GM12878 (cell line): ENCODE results near the gene SPIC.

Experiments used
- CTCF ChIP-seq, 3 experiments: IDR thresholded peaks in 2 of 3; conservative IDR thresholded peaks in 1 of 3; 2 replicates each; pipeline ENCODE4 v1.5.1; 2011; ENCODE audit warnings: low read depth in 3 of 3, low read length in 3 of 3, mild to moderate bottlenecking in 3 of 3, control low read depth in 2 of 3, moderate library complexity in 2 of 3, inconsistent platforms in 1 of 3, mixed read lengths in 1 of 3; ENCODE audit not compliant: control insufficient read depth in 2 of 3, insufficient read depth in 1 of 3; ENCODE audit errors: extremely low read depth in 1 of 3
- EED ChIP-seq: sonication (generic); IDR thresholded peaks from 2 replicates; pipeline ENCODE4 v1.6.1; 2016; ENCODE audit warnings: antibody characterized with exemption, low read depth
- HDAC2 ChIP-seq: fragments of 200-600 bp; sonication (generic); IDR thresholded peaks from 2 replicates; pipeline ENCODE4 v1.6.1; 2017
- JUNB ChIP-seq: IDR thresholded peaks from 2 replicates; pipeline ENCODE4 v1.6.1; 2016; ENCODE audit warnings: antibody characterized with exemption, mild to moderate bottlenecking
- MAX ChIP-seq: IDR thresholded peaks from 2 replicates; pipeline ENCODE4 v1.6.1; 2012; ENCODE audit warnings: low read depth, low read length, improper control_type of control experiment
- POLR2AphosphoS5 ChIP-seq: IDR thresholded peaks from 2 replicates; pipeline ENCODE4 v1.6.1; 2011; ENCODE audit warnings: mild to moderate bottlenecking, low read length, inconsistent platforms
- SUPT20H ChIP-seq: IDR thresholded peaks from 2 replicates; pipeline ENCODE4 v1.6.1; 2011; ENCODE audit warnings: low read depth, mild to moderate bottlenecking, low read length, moderate library complexity, borderline replicate concordance; ENCODE audit not compliant: control insufficient read depth
- TCF12 ChIP-seq: IDR thresholded peaks from 2 replicates; pipeline ENCODE4 v1.6.1; 2011; ENCODE audit warnings: low read depth, mild to moderate bottlenecking, low read length
- ZNF274 ChIP-seq: IDR thresholded peaks from one replicate; pipeline ENCODE4 v1.8.0; 2011; ENCODE audit not compliant: insufficient read length, insufficient read depth

- TF ChIP-seq TCF12 (no peak), SUPT20H (no peak), MAX (no peak), HDAC2 (no peak), POLR2AphosphoS5 (no peak), CTCF (IDR thresholded peaks at IDR 0.05 in 2 of 3, conservative IDR thresholded peaks at IDR 0.05 in 1 of 3; ENCODE audit: control insufficient read depth in 2 of 3, extremely low read depth in 1 of 3, insufficient read depth in 1 of 3, low read depth in 3 of 3, low read length in 3 of 3) (no peak), EED (no peak), JUNB (no peak), ZNF274 (no peak)
These were observed 19.5 kb upstream of the SPIC start for GRCh38 chr12:101455685-101456084.
